Measurements from ENCODE around the gene NSUN7.

NSUN7 gene

DNA sequence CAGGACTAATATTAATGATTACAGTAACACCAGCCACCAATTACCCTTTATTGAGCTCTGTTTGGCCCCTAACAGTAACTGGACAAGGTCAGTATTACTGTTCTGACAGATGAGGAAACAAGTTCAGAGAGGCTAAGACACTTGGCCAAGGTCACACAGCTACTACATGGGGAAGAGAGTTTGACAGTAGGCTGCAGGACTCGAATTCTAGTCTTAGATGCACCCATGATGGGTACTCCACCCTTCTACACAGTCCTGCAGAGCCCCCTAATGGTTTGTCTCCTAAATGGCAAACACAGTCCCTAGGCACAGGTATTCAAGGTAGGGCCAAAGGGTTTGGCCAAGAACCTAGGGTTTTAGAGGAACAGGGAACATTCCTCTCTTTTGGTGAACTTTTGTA lies 93.9 kb downstream of the NSUN7 start:
- in situ Hi-C loops (cut with HindIII; ENCODE audit: low sequenced_read_pairs), result loop anchor here (5.0 kb wide), 1 partner anchor 61 kb away; no protein-coding TSS in a partner anchor

DNA sequence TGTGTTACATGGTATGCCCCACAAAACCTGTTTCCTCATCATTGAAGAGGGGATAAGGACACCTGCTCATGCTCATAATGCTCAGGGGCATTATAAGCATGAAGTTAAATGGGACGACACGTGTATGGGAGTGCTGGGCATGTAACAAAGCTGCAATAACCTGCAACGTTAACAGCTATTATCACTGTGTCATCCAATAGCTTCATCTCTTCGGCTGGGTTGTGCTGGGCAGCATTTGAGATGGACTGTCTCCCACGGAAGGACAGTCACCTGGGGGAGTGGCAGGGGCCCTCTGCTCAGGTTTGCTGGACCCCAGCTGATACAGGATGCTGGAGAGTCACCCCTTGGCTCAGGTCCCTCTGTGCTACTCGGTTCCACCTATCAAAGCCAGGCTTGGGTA lies 94.5 kb downstream of the NSUN7 start:
- in situ Hi-C loops (cut with HindIII; ENCODE audit: low sequenced_read_pairs), result loop anchor here (5.0 kb wide), 1 partner anchor 62 kb away; no protein-coding TSS in a partner anchor

DNA sequence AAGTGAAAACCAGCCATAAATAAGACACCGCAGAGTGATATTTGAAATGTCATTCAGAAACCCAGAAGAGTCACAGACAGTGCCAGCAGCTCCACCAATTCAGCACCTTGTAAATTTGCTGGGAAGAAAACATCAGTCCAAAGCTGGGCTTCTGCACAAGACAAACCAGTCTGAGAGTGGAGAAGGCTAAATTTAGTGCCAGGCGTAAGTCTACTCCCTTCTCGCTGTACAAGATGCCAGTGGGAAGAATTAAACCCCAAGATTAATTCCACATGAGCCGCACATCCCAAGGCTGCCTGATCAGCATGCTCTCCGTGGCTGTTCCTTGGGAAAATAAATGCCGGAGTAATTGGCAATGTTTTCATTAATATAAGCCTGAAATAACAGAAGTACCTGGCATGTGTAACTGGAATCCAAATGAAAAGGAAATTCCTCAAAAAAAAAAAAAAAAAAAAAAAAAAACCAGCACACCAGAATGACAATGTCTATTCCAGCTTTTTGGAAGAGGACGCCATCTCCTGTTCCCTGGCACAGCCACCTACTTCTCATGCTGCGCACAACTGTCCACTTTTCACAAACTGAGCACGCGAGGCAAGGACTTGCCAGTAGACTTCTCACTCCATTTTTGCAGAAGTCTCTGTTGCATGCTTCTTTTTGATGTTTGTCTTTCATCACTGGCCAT lies 95.5 kb downstream of the NSUN7 start:
- in situ Hi-C loops (cut with HindIII; ENCODE audit: low sequenced_read_pairs), result no loop called here

DNA sequence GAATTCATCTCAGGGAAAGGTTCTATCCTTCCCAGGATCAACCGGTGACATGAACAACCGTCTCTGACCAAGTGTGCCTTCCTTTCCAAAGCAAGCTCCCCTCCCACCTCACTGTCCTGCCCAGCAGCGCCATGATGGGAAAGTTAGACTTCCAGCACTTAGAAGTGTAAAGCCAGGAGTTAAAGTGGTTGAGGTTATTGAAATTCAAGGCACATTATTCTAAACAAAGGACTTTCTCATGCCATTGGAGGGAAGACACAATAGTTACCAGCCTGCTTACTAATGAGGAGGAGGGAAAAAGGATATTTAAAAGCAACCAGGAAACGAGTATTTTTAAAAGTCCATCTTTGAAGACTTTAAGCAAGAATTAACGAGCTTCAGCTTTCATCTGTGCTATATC lies 96.8 kb downstream of the NSUN7 start:
- in situ Hi-C loops (cut with HindIII; ENCODE audit: low sequenced_read_pairs), result no loop called here

DNA sequence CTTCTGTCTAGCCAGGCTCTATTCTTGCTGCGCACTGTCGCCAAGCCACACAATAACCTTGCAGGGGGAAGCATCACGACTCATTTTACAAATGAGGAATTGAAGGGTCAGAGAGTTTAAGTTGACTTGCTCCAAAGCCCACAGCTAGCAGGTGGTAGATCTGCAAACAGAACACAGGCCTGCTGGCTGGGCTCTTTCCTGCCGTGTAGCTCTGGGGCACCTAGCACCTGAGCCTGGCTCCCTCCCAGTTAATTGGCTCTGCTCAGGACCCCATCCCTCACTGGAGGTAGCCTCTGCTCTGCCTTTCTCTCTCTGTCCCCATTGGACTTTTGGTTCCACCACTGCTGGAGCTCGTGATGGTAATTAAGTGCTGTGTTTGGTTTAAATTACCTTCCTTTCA lies 98.5 kb downstream of the NSUN7 start:
- in situ Hi-C loops (cut with HindIII; ENCODE audit: low sequenced_read_pairs), result no loop called here

DNA sequence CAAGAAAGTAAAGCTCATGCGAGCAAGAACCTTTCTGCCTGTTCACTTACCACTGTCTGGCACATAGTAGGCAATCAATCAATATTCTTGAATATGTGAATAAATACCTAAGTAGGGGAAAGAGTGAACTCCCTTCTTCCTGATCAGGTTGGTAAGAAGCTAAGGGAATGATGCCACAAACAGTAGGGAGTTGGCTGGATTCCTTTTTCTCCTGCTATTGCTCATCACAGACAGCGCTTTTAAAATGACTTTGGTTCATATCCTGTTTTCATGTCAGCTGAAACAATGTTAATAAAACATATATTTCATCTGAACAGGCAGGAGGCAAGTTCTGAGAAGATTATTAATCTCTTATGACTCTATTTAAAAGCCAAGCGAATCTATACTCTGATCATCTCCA lies 99.2 kb downstream of the NSUN7 start:
- in situ Hi-C loops (cut with HindIII; ENCODE audit: low sequenced_read_pairs), result no loop called here

DNA sequence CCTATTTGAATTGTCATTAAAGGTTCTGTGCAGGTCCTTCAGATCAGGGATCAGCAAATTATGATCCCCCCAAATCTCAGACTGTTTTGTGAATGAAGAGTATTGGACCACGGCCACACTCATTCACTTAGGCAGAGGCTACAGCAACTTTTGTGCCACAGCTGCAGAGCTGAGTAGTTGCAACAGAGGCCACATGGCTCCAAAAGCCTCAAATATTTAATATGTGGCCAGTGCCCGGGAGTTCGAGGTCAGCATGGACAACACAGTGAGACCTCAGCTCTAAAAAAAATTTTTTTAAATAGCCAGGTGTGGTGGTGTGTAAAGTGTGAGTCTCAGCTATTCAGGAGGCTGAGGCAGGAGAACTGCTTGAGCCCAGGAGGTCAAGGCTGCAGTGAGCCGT lies 100.7 kb downstream of the NSUN7 start:
- in situ Hi-C loops (cut with HindIII; ENCODE audit: low sequenced_read_pairs), result no loop called here

DNA sequence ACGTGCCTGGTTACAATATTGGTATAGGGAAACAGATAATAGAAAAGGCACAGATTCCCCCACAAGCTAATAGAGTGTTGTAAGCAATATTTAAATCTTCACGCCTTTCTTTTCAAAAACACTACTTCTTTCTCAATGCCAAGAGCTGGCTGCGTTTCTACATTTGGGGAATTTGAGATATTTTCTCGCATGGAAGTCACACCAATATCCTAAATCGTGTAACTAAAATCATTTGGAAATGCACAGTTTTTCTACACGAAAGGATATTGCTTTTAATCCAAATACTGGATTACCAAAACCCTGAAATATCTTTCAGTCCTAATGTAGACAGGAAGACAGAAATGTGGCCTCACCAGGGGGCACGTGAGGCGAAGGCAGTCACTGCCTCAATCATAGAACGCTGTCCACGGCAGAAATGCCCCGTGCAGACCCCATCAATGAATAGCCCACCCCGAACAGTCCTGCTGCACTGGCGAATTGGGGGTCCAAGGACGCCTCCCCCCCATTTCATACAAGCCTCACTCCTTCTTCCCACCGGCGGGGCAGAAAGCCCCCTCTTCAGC lies 106.6 kb downstream of the NSUN7 start:
- in situ Hi-C loops (cut with HindIII; ENCODE audit: low sequenced_read_pairs), result no loop called here

DNA sequence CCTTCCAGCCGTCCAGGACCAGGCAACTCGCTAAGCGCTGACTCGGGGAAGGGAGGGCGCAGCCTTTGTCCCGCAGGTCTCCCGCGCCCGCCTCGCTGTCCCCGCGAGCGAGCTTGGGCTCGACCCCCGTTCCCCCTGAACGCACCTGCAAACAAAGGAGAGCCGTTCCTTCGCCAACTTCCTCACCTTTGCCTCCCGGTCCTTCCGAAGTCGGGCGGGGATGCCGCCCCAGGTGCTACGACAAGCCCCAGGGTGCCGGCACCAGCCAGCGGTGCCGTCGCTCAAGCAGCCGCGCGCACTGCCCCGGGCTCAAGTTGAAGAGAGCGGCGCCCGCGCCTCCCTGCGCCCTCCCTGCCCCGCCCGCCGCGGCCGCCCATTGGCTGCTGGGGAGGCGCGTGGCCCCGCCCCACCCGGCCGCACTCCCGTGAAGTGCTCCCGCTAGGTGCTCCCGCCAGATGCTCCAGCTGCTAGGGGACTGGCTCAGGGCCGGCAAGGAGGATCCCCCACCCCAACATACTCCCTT lies 107.1 kb downstream of the NSUN7 start:
- in situ Hi-C loops (cut with HindIII; ENCODE audit: low sequenced_read_pairs), result no loop called here

DNA sequence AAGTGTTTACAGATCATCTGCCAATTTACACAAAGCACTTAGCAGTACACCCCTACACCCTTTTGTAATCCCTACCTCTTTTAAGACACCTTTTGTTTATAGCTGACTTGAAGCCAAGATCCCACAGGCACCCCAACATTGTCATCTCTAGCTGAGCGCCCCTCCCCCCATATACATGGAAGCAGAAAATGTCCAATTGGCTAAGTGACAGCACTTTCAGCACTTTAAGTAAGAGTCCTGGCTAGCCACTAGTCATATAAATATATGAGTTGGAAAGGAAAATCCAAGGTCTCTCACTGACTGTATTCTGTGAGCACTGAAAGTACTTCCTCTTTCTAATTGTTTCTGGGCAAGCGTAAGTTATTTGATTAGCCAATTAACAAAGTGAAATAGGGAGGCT lies 108.2 kb downstream of the NSUN7 start:
- in situ Hi-C loops (cut with HindIII; ENCODE audit: low sequenced_read_pairs), result no loop called here

DNA sequence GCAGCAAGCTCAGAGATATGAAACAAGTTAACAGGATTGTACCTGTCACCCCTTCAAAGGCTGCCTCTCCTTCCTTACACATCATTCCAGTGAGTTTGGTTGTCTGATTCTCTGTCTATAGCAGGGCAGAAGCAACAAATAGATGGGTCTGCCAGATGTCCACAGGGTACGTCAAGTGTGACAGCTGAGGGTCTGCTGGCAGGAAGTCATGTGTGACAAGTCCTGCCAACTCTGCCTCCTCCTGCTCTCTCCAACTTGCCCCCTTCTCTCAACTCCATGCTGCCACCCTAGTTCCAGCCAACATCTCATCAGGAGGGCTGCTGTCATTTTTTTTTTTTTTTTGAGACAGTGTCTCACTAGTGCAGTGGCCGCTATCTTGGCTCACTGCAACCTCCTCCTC lies 109.2 kb downstream of the NSUN7 start:
- in situ Hi-C loops (cut with HindIII; ENCODE audit: low sequenced_read_pairs), result no loop called here

Data from endothelial cell of hepatic sinusoid (primary cell).